H1 (cell line): Measurements from ENCODE around the gene HHIP. TPM values are rescaled to one million over a fixed set of nuclear protein-coding genes. Genes with fewer than 3 reads are reported as not detected.

Experiments used
- BACH1 ChIP-seq: IDR thresholded peaks from 2 replicates; pipeline ENCODE4 v1.6.1; 2012; ENCODE audit warnings: low read length, improper control_type of control experiment
- BCL11A ChIP-seq, 2 experiments: IDR thresholded peaks; one replicate each; pipeline ENCODE4 v1.6.1; 2011; ENCODE audit warnings: low read depth in 2 of 2, low read length in 2 of 2, mild to moderate bottlenecking in 2 of 2
- CEBPB ChIP-seq: IDR thresholded peaks from 2 replicates; pipeline ENCODE4 v1.6.1; 2012; ENCODE audit warnings: low read depth, low read length
- CHD7 ChIP-seq: fragments of 300-600 bp; sonication (generic); IDR thresholded peaks from 2 replicates; pipeline ENCODE4 v1.7.1; 2012; ENCODE audit warnings: low read length, moderate library complexity, mild to moderate bottlenecking, inconsistent platforms; ENCODE audit not compliant: insufficient replicate concordance
- EP300 ChIP-seq, 2 experiments: IDR thresholded peaks; 1 replicate in 1 of 2; 2 replicates in 1 of 2; pipeline ENCODE4 v1.6.1; 2011 to 2012; ENCODE audit warnings: low read depth in 2 of 2, low read length in 2 of 2, mild to moderate bottlenecking in 2 of 2, borderline replicate concordance in 1 of 2, inconsistent platforms in 1 of 2, moderate library complexity in 1 of 2
- JUN ChIP-seq: IDR thresholded peaks from 2 replicates; pipeline ENCODE4 v1.6.1; 2011; ENCODE audit warnings: low read depth, mild to moderate bottlenecking, improper control_type of control experiment, low read length
- JUND ChIP-seq: IDR thresholded peaks from 2 replicates; pipeline ENCODE4 v1.6.1; 2011; ENCODE audit warnings: mild to moderate bottlenecking, improper control_type of control experiment, low read length
- SAP30 ChIP-seq: fragments of 300-600 bp; sonication (generic); IDR thresholded peaks from 2 replicates; pipeline ENCODE4 v1.7.1; 2012; ENCODE audit warnings: low read length, moderate library complexity, mild to moderate bottlenecking, inconsistent platforms; ENCODE audit not compliant: insufficient read depth, insufficient replicate concordance
- SRF ChIP-seq: IDR thresholded peaks from 2 replicates; pipeline ENCODE4 v1.6.1; 2011; ENCODE audit warnings: mild to moderate bottlenecking, low read depth, low read length, moderate library complexity
- SUZ12 ChIP-seq: fragments of 200-600 bp; sonication (generic); IDR thresholded peaks from 2 replicates; pipeline ENCODE4 v1.6.1; 2012; ENCODE audit warnings: mild to moderate bottlenecking, inconsistent platforms, low read length, moderate library complexity, mixed read lengths
- TAF7 ChIP-seq: optimal IDR thresholded peaks from 2 replicates; pipeline ENCODE3; 2011; ENCODE audit warnings: low read depth, mild to moderate bottlenecking, inconsistent platforms, low read length, moderate library complexity, borderline replicate concordance
- ZNF274 ChIP-seq: IDR thresholded peaks from 2 replicates; pipeline ENCODE4 v1.7.0; 2012; ENCODE audit warnings: low read length, borderline replicate concordance; ENCODE audit errors: extremely low read depth
- polyA plus RNA-seq, 7 experiments: library from polyadenylated mRNA; depleted of rRNA in 3 of 7; stranded (reverse) in 5 of 7; unstranded in 2 of 7; fragments of >200 nt in 5 of 7; fragments of 200-250 nt in 2 of 7; gene quantifications; 1 replicate in 5 of 7; 2 replicates in 1 of 7; 4 replicates in 1 of 7; pipeline versions ENCODE4 v1.2.1 to v1.2.3, GENCODE V29; 2011 to 2013; ENCODE audit warnings: missing spikeins in 2 of 7, mixed read lengths in 2 of 7
- total RNA-seq: library from RNA; stranded (reverse); fragmentation: NEBNext Ultra II Directional; extraction: Animal tissue kit (Norgen Biotek cat#: 25700); gene quantifications from 2 replicates; pipeline ENCODE4 v1.2.1, GENCODE V29; 2021

Gene HHIP
- total and polyA plus RNA-seq, 2 of the 8 experiments (the other 6 are each of a cell fraction or from before 2014, with no cell fraction given) = 0.05 to 1.3 TPM

- TF ChIP-seq CHD7 (no peak), ZNF274 (no peak), JUND (no peak), BCL11A (IDR thresholded peaks at IDR 0.05; ENCODE audit: low read depth in 2 of 2, low read length in 2 of 2) (no peak), CEBPB (no peak), SAP30 (no peak), TAF7 (no peak), SUZ12 (no peak), JUN (no peak), EP300 (IDR thresholded peaks at IDR 0.05; ENCODE audit: borderline replicate concordance in 1 of 2, low read depth in 2 of 2, low read length in 2 of 2) (no peak), BACH1 (no peak), SRF (no peak)
Measured at GRCh38 chr4:144695721-144696120, 49.8 kb downstream of the HHIP start (continued).
